GM19467 (cell line): Measurements from ENCODE around the gene ZP1.

Experiments
- ATAC-seq: cut with Tn5 transposase; IDR thresholded peaks from one replicate; pipeline ENCODE4 v1.9.1; 2021; ENCODE audit warnings: mild to moderate bottlenecking, moderate library complexity; ENCODE audit not compliant: unreplicated experiment

The ZP1 gene

GRCh38 chr11:60873533-60873932, 6.2 kb downstream of the ZP1 start:
- no peak for ATAC-seq

DNA sequence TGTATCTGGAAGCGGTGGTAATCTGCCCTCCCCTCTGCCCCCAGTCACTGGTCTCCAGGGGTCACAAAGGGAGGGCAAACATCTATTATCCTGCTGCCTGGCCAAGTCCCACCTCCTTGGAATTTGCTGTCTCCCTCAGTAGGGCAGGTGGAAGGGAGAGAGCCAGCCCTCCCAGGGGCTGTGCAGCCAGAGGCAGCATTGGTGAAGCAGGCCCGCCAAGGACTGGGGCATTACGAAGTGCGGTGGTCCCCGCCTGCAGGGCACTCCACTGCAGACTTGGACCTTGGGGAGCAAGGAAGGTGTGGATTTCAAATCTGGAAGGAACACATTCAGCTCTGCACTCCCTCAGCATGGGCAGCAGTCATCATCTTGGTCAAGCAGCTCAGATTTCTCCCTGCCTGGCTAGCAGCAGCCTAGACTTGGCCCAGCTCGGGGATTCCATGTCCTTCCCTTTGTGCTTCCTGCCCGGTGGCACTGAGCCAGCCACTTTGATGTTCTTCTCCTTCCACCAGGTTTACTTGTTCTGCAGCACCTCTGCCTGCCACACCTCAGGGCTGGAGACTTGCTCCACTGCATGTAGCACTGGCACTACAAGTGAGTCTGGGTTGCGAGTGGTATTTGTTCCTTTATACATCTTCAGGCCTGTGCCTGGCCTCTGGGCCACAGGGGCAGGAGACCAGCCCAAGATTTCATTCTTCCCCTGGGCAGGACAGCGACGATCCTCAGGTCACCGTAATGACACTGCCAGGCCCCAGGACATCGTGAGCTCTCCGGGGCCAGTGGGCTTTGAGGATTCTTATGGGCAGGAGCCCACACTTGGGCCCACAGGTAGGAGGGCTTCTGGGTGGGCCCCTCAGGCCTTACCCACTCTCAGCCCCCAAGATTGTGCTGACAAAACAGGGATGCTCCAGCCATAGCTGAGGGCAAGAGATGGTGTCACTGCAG, 7.4 kb downstream of the ZP1 start:
- ATAC-seq = no peak

DNA sequence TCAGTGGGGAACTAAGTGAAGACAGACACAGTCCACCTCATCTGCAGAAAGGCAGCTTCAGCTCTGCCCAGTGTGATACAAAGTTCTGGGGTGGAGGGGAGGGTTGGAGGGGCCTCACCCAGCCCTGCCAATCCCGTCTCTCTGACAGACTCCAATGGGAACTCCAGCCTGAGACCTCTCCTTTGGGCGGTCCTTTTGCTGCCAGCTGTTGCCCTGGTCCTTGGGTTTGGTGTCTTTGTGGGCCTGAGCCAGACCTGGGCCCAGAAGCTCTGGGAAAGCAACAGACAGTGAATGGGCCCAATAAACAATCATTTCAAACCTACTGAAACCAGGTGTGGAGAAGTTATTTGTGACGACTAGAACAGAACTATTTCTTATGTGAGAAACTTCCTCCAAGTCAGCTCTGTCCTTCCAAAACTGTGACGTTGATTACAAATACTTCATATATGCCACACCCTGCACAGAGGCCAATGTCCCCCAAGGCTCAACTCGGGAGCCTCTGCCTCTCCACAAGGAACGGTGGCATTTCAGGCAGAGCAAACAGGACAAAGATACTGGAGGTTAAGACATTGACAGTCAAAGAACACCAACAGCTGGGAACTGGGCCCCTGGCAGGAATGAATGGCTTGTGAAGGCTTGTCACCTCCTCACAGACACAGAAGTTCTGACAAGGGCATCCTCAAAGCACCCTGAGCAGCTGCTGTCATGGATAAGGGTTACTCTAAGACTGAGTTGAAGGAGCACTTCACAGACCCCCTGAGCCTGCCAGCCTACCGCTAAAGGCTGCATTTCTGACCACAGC, 8.2 kb downstream of the ZP1 start:
- ATAC-seq = no peak

DNA sequence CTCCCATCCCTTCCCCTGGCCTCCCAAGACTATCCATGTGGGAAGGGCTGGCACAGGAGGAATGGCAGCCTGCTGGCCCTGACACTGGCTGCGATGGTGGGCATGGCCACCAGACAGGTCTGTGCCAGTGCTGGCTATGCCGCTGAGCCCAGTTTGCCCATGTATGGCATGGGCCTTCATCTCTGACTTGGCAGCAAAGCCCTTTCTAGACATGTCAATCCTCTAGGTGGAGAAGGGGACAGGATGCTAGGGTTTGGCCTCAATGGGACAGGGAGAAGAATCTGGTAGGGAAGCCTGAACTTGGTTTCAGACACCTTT, 8.8 kb downstream of the ZP1 start:
- ATAC-seq = no peak

DNA sequence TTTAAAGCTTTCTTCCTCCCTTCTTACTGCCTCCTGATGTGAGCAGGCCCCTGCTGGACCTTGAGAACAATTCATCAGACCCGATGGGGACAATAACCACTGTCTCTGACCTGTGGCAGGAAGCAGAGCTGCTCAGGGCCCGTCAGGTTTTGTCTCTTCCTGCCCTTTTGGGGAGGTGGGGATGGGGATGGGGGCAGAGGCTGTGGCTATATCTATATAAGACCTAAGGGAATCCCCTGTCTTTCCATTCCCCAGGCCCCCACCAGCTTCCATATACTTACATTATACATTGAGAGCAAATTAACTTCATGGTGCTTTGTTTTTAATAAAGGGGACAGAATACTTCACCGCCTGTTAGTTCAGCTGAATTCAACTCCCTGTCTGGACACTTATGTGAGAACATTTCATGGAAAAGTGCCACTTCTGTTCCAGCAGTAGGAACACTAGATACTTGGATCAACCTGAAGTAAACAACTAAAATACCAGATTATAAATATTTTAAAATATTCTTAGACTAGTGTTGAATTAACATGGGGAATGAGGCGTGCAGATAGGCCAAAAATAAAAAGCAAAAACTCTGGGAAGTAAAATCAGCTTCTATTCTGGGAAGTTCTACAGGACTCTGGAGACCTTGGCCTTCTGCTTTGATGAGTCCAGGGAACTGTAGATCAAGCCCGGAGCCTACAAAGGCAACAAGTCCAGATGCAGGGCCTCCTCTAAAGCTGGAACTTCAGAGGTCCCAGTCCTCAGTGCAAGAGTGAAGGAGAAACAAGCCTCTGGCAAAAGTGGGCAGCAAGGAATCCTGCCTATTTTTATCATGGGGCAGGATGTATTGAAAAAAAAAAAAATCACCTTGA, 11.1 kb downstream of the ZP1 start:
- no peak for ATAC-seq

GRCh38 chr11:60879104-60879503, 11.8 kb downstream of the ZP1 start:
- no peak for ATAC-seq

GRCh38 chr11:60879971-60880588, 12.7 kb downstream of the ZP1 start:
- ATAC-seq = no peak

- ATAC-seq = no peak
Observed at GRCh38 chr11:60880643-60881282, 13.4 kb downstream of the ZP1 start.

GRCh38 chr11:60887556-60887955, 20.2 kb downstream of the ZP1 start:
- no peak for ATAC-seq

- no peak for ATAC-seq
Observed at GRCh38 chr11:60889869-60890311, 22.5 kb downstream of the ZP1 start.

- ATAC-seq = no peak
Observed at GRCh38 chr11:60890696-60891095, 23.4 kb downstream of the ZP1 start.

DNA sequence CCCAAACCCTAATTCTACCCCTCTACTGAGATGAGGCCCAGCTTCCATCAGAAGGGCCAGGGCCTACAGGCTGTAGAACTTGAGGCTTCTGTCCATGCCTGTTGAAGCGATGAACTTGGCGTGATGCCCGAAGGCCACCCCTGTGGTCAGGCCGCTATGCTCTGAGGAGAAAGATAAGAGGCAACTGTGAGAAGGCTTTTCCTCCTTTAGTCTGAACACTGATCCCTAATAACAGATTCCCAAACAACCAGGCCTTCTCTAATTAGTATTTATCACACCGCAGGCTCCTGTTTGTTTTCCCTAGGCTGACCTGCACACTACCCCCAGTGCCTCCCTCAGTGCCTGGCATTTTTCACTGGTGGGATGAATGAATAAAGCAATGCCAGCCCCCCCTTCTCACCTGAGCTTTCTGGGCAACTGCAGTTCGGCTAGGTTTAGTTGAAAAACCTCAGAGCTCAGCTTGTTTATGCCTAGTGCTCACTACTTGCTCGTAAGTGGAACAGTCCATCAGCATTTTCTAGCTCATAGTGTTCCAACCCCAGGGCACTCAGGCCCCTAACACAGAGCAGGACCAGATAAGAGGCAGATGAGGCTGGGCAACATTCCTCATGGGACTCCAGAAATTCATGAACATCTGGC, 23.9 kb downstream of the ZP1 start:
- no peak for ATAC-seq

- ATAC-seq = no peak
Observed at GRCh38 chr11:60895687-60896086, 28.3 kb downstream of the ZP1 start.

GRCh38 chr11:60897496-60897895, 30.2 kb downstream of the ZP1 start:
- no peak for ATAC-seq

- no peak for ATAC-seq
Observed at GRCh38 chr11:60899046-60899936, 31.9 kb downstream of the ZP1 start.

DNA sequence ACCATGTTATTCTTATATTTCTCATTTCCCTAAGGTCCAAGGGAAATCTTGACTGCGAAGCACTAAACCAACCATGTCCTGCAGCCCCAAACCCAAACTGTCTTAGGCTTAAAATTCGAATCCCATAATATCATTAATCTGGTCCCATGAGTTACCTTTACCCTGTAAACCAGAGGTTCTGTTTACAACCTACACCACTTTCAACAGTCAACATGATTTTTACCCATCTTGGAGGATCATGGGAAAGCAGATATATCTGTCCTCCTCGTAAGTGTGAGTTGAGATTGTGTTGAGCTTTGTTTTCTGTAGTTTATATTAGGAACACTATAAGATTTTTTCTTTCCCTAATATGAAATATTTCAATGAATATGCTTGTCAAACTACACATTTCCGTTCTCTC, 32.6 kb downstream of the ZP1 start:
- no peak for ATAC-seq

DNA sequence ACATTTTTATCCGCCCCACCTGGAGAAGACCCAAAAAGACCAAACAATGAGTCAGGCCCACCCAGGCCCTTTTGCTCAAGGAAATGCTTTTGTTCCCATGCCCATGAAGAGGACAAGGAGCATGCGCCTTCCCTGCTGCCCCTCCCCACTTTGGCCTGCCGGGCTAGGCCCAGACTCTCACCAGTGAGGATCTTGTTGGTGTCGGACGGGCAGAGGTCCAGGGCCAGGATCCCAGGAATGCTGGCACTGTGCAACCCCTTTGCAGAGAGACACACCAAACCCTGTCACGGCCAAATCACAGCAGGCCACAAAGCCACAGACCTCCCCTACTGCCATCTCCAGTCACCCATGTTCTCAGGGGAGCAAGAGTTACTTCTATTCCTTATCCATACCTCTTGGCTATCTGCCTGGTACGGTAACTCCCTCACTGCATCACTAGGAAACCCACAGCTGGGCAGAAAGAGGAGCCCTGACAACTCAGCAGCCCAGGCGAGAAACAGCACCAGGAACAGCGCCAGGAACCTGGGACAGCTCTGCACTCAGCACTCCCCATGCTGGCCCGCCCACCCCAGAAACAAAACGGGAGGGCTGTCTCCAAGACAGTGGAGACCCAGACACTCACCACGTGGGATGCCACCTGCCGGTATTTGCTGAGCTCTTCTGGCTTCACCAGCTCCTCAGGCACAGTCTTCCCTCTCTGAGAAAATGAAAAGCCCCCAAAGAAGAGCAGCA, 33.5 kb downstream of the ZP1 start:
- ATAC-seq = no peak

DNA sequence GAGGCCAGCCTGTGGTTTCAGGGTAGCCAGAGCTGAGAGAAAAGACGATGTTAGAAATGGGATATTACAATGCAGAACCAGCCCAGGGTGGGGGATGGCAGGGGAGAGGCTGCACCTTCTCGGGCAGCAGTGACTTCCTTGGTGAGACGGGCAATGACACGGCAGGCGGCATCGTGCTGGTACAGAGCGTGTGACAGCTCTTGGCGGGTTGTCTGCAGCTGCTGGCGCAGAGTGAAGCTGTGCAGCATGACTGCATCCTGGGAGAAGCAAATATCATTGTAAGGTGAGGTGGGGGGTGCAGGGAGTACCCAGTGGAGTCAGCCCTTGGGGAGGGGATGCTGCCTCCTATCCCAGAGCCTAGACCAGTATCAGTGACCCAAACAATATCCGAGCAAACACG, 35.3 kb downstream of the ZP1 start:
- no peak for ATAC-seq
